GM12878 (cell line): Measurements from ENCODE around the gene CATSPERD. TPM values are rescaled to one million over a fixed set of nuclear protein-coding genes. Genes with fewer than 3 reads are reported as not detected.
"Not testable (repeated sequence)": the region's sequence is repeated elsewhere in the genome, so short reads cannot be mapped to it uniquely, and the experiment has no call there.

ENCODE experiments used
- ATAC-seq: fragments of 200-7000 bp; cut with Tn5 transposase; 3 replicates; pipeline ENCODE4 v1.9.1; 2020; ENCODE audit warnings: mild to moderate bottlenecking, moderate library complexity
- BruUV-seq: library from RNA; stranded (reverse); fragments of 400-500 nt; replicated peaks from 2 replicates; lab custom pipeline; 2021; lab: Mats Ljungman, UMichigan
- CTCF ChIA-PET: fragments of 300-600 bp; sonication (Branson Sonifier 250); formaldehyde crosslinking; extraction: SDS; loops from one replicate; lab custom pipeline; 2021; ENCODE audit warnings: inconsistent platforms; lab: Yijun Ruan, JAX
- POLR2A ChIA-PET: fragments of 350-600 bp; formaldehyde crosslinking; extraction: SDS; loops from one replicate; lab custom pipeline; 2021; ENCODE audit warnings: inconsistent platforms; lab: Charles Lee
- RAD21 ChIA-PET: fragments of 300-600 bp; sonication (Branson Sonifier 250); formaldehyde crosslinking; loops from one replicate; lab custom pipeline; 2023; ENCODE audit warnings: antibody characterized with exemption; ENCODE audit not compliant: unreplicated experiment; lab: Charles Lee
- SMC1A ChIA-PET: fragments of 300-600 bp; sonication (Branson Sonifier 250); formaldehyde crosslinking; loops from one replicate; lab custom pipeline; 2023; ENCODE audit not compliant: unreplicated experiment, uncharacterized antibody; lab: Charles Lee
- DNase-seq: peaks from one replicate; pipeline ENCODE4 v3.0.0-alpha.2; 2011; ENCODE audit warnings: low read depth, low spot score
- FAIRE-seq: peaks from 3 replicates; lab custom pipeline; 2011; peaks lifted over from hg19 to GRCh38; lab: Jason Lieb, UNC
- H2AFZ ChIP-seq: 2 replicates; pipeline ENCODE4 v1.6.0; 2011; ENCODE audit warnings: low read depth, low read length, control low read depth; ENCODE audit not compliant: control insufficient read depth
- H3K27ac ChIP-seq: 2 replicates; pipeline ENCODE4 v1.5.1; 2011; ENCODE audit warnings: control low read depth; ENCODE audit not compliant: control insufficient read depth, insufficient read depth
- H3K27me3 ChIP-seq, 2 experiments: replicated peaks in 1 of 2; 2 replicates each; pipeline versions ENCODE4 v1.6.0 to v1.6.1; 2011; ENCODE audit warnings: low read length in 1 of 2; ENCODE audit not compliant: control insufficient read depth in 2 of 2, insufficient read depth in 2 of 2
- H3K36me3 ChIP-seq, 2 experiments: 2 replicates each; pipeline ENCODE4 v1.5.1; 2011; ENCODE audit warnings: low read length in 1 of 2; ENCODE audit not compliant: control insufficient read depth in 2 of 2, insufficient read depth in 2 of 2
- H3K4me1 ChIP-seq: 2 replicates; pipeline ENCODE4 v1.6.1; 2011; ENCODE audit warnings: mild to moderate bottlenecking, low read length, moderate library complexity, mixed read lengths; ENCODE audit not compliant: control insufficient read depth, insufficient read depth
- H3K4me2 ChIP-seq: 2 replicates; pipeline ENCODE4 v1.6.0; 2011; ENCODE audit warnings: control low read depth; ENCODE audit not compliant: control insufficient read depth, insufficient read depth
- H3K4me3 ChIP-seq: fragments of 200-600 bp; sonication (generic); 2 replicates; pipeline ENCODE4 v1.5.1; 2016
- H3K79me2 ChIP-seq: 2 replicates; pipeline ENCODE4 v1.6.0; 2011; ENCODE audit warnings: low read length; ENCODE audit not compliant: control insufficient read depth, insufficient read depth
- H3K9ac ChIP-seq: 2 replicates; pipeline ENCODE4 v1.8.0; 2011; ENCODE audit warnings: low read length, control low read depth, mixed read lengths; ENCODE audit not compliant: control insufficient read depth, insufficient read depth
- H3K9me3 ChIP-seq: replicated peaks from 3 replicates; pipeline ENCODE4 v1.5.1; 2011; ENCODE audit warnings: mild to moderate bottlenecking, low read length; ENCODE audit not compliant: control insufficient read depth, insufficient read depth
- H4K20me1 ChIP-seq: 2 replicates; pipeline ENCODE4 v1.6.0; 2011; ENCODE audit not compliant: control insufficient read depth, insufficient read depth
- CBX5 ChIP-seq: sonication (generic); IDR thresholded peaks from 2 replicates; pipeline ENCODE4 v1.6.1; 2016; ENCODE audit warnings: low read depth, moderate library complexity, mild to moderate bottlenecking, inconsistent platforms
- SUZ12 ChIP-seq: fragments of 200-600 bp; sonication (generic); IDR thresholded peaks from one replicate; pipeline ENCODE4 v1.6.1; 2018; ENCODE audit warnings: antibody characterized with exemption, mild to moderate bottlenecking; ENCODE audit not compliant: unreplicated experiment
- ZNF217 ChIP-seq: fragments of 450-650 bp; IDR thresholded peaks from 2 replicates; pipeline ENCODE4 v1.6.1; 2017; ENCODE audit warnings: antibody characterized with exemption, mild to moderate bottlenecking
- WGBS: methylation state at CpG from one replicate; pipeline ENCODE4 v1.1.6; 2016; ENCODE audit warnings: low lambda C conversion rate; ENCODE audit not compliant: insufficient replicate concordance, insufficient coverage; ENCODE audit errors: missing lambda C conversion rate; 5-methylcytosine and 5-hydroxymethylcytosine counted together
- in situ Hi-C: fragments of 300-500 bp; cut with MboI; formaldehyde crosslinking; loops from 9 replicates; pipeline ENCODE4 v1.14.3; 2018; ENCODE audit warnings: mixed read lengths
- intact Hi-C: fragments of 100-400 bp; cut with micrococcal nuclease; formaldehyde crosslinking; loops from one replicate; pipeline ENCODE4 v1.14.2; 2022; ENCODE audit not compliant: unreplicated experiment
- polyA plus RNA-seq, 11 experiments: library from polyadenylated mRNA; depleted of rRNA in 4 of 11; unstranded in 6 of 11; stranded (reverse) in 5 of 11; fragments of >200 nt; fragmentation: Nextera tagmentation in 4 of 11; fragmentation: Illumina TruSeq in 1 of 11; extraction: Ambion mirVana in 4 of 11; extraction: Trizol in 1 of 11; gene quantifications; 1 replicate in 1 of 11; 2 replicates in 10 of 11; pipeline versions ENCODE4 v1.2.1 to v1.2.3, GENCODE V29; 2011 to 2016; ENCODE audit warnings: inconsistent platforms in 2 of 11, missing spikeins in 2 of 11, low read depth in 1 of 11
- total RNA-seq, 4 experiments: library from RNA; depleted of rRNA in 3 of 4; stranded (reverse); fragments of >200 nt in 3 of 4; fragmentation: Illumina TruSeq in 1 of 4; extraction: Trizol in 1 of 4; gene quantifications; 2 replicates each; pipeline versions ENCODE4 v1.2.1 to v1.2.3, GENCODE V29; 2013 to 2021
- TF ChIP-seq, protein P1 (sequence below): fragments of 450-650 bp; IDR thresholded peaks from 2 replicates; pipeline ENCODE4 v1.6.1; 2017; ENCODE audit warnings: antibody characterized with exemption, mild to moderate bottlenecking, moderate library complexity

Gene CATSPERD
- total and polyA plus RNA-seq, 10 of the 15 experiments (the other 5 are each of a cell fraction or from before 2014, with no cell fraction given) = 0.02 to 0.38 (median 0.11) TPM; not detected in 5

DNA sequence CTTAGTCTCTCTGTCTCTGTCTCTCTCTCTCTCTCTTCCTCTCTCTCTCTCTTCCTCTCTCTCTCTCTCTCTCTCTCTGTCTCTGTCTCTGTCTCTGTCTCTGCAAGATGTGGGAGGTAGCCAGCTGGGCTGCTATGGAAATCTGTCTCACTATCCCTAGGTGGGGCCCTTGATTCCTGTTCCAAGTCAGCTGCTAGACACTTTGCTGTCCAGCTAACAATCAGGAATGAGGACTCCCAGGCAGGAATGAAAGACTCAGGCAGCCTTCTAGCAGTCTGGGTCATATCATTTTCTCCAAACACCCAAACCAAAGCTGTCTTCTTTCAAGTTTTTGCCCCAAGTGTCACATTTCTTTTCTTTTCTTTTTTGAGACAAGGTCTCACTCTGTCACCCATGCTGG lies 23.2 kb downstream of the CATSPERD start:
- no TSS peak for BruUV-seq
- POLR2A ChIA-PET = no interaction called here
- Histone ChIP-seq H3K27me3 (no peaks in the 10 kb centered on the region), H3K79me2 (no peaks in the 10 kb centered on the region), H3K9me3 (no peaks in the 10 kb centered on the region), H4K20me1 (no peaks in the 10 kb centered on the region), H3K9ac (no peak overlapping the region), H3K4me1 (no peaks in the 10 kb centered on the region), H3K4me2 (no peak overlapping the region), H3K4me3 (no peak overlapping the region), H3K36me3 (no peaks in the 10 kb centered on the region), H3K27ac (no peak overlapping the region)
- CTCF ChIA-PET = no interaction called here
- in situ Hi-C loops (no loop called here), intact Hi-C loops (no loop called here)
- FAIRE-seq (no peak), DNase-seq (no peak), ATAC-seq (no peak)
- RAD21 ChIA-PET = no interaction called here
- SMC1A ChIA-PET = no interaction called here
- TF ChIP-seq SUZ12 = no peak
- TF ChIP-seq CBX5 = no peak
- TF ChIP-seq, protein P1, sequence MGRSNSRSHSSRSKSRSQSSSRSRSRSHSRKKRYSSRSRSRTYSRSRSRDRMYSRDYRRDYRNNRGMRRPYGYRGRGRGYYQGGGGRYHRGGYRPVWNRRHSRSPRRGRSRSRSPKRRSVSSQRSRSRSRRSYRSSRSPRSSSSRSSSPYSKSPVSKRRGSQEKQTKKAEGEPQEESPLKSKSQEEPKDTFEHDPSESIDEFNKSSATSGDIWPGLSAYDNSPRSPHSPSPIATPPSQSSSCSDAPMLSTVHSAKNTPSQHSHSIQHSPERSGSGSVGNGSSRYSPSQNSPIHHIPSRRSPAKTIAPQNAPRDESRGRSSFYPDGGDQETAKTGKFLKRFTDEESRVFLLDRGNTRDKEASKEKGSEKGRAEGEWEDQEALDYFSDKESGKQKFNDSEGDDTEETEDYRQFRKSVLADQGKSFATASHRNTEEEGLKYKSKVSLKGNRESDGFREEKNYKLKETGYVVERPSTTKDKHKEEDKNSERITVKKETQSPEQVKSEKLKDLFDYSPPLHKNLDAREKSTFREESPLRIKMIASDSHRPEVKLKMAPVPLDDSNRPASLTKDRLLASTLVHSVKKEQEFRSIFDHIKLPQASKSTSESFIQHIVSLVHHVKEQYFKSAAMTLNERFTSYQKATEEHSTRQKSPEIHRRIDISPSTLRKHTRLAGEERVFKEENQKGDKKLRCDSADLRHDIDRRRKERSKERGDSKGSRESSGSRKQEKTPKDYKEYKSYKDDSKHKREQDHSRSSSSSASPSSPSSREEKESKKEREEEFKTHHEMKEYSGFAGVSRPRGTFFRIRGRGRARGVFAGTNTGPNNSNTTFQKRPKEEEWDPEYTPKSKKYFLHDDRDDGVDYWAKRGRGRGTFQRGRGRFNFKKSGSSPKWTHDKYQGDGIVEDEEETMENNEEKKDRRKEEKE = no peak
- no peak for TF ChIP-seq ZNF217
- TF ChIP-seq, all 136 proteins: peak for 0
- no peak overlapping the region for H2AFZ ChIP-seq

DNA sequence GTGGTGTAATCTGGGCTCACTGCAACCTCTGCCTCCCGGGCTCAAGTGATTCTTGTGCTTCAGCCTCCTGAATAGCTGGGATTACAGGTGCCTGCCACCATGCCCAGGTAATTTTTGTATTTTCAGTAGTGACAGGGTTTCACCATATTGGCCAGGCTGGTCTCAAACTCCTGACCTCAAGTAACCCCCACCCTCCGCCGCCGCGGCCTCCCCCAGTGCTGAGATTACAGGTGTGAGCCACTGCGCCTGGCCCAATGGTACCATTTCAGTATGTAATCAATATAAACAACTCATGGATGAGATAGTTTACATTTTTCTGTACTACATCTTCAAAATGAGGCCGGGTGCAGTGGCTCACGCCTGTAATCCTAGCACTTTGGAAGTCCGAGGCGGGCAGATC lies 24.6 kb downstream of the CATSPERD start:
- FAIRE-seq, POLR2A ChIA-PET, DNase-seq, H3K27me3 ChIP-seq, H2AFZ ChIP-seq, H3K27ac ChIP-seq, H4K20me1 ChIP-seq, H3K36me3 ChIP-seq, H3K79me2 ChIP-seq, RAD21 ChIA-PET, H3K9me3 ChIP-seq, H3K4me3 ChIP-seq, H3K9ac ChIP-seq, H3K4me1 ChIP-seq, BruUV-seq, H3K4me2 ChIP-seq, intact Hi-C loops, ATAC-seq, SMC1A ChIA-PET, in situ Hi-C loops, CTCF ChIA-PET: not testable (repeated sequence)
- 33% methylated on average over 10 of the region's 10 CpGs for WGBS

DNA sequence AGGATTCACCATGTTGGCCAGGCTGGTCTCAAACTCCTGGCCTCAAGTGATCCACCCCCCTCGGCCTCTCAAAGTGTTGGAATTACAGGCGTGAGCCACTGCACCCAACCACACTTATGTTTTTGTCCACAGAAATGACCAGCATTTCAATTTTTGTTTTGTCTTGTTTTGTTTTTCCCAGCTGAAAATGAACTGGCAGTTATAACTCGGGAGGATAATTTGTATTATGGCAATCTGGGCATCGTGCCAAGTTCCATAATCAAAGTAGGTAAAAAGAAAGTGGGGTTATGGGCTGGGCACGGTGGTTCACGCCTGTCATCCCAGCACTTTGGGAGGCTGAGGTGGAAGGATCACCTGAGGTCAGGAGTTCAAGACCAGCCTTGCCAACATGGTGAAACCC lies 28.5 kb downstream of the CATSPERD start:
- H4K20me1 ChIP-seq, DNase-seq: not testable (repeated sequence)
- POLR2A ChIA-PET = interaction anchor here (0.6 kb wide), 2 partner anchors 25 to 1224 kb away, joined by 3 to 5 read pairs; no protein-coding TSS in a partner anchor

More for the DNA sequence above, 28.5 kb downstream of the CATSPERD start:
- H3K27ac ChIP-seq, H3K4me3 ChIP-seq, RAD21 ChIA-PET, H3K4me1 ChIP-seq, H3K9ac ChIP-seq, H3K9me3 ChIP-seq, H2AFZ ChIP-seq, H3K27me3 ChIP-seq, H3K79me2 ChIP-seq, H3K4me2 ChIP-seq, in situ Hi-C loops, H3K36me3 ChIP-seq, FAIRE-seq, intact Hi-C loops, BruUV-seq, ATAC-seq: not testable (repeated sequence)
- 6% methylated on average over 6 of the region's 6 CpGs for WGBS
- ChIA-PET CTCF (interaction anchor here (0.9 kb wide), 1 partner anchor 9 kb away, joined by 6 read pairs; no protein-coding TSS in a partner anchor), SMC1A (interaction anchor here (0.9 kb wide), 1 partner anchor 229 kb away, joined by 4 read pairs; the partner anchor contains the start of gene RANBP3)
